ENCODE results near the gene DBF4. TPM values are rescaled to one million over a fixed set of nuclear protein-coding genes. Genes with fewer than 3 reads are reported as not detected.
"Not testable (repeated sequence)": the region's sequence is repeated elsewhere in the genome, so short reads cannot be mapped to it uniquely, and the experiment has no call there.

Gene DBF4, protein sequence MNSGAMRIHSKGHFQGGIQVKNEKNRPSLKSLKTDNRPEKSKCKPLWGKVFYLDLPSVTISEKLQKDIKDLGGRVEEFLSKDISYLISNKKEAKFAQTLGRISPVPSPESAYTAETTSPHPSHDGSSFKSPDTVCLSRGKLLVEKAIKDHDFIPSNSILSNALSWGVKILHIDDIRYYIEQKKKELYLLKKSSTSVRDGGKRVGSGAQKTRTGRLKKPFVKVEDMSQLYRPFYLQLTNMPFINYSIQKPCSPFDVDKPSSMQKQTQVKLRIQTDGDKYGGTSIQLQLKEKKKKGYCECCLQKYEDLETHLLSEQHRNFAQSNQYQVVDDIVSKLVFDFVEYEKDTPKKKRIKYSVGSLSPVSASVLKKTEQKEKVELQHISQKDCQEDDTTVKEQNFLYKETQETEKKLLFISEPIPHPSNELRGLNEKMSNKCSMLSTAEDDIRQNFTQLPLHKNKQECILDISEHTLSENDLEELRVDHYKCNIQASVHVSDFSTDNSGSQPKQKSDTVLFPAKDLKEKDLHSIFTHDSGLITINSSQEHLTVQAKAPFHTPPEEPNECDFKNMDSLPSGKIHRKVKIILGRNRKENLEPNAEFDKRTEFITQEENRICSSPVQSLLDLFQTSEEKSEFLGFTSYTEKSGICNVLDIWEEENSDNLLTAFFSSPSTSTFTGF
- 24.7 TPM for polyA plus RNA-seq (2012; ENCODE audit: low read depth, missing spikeins)

DNA sequence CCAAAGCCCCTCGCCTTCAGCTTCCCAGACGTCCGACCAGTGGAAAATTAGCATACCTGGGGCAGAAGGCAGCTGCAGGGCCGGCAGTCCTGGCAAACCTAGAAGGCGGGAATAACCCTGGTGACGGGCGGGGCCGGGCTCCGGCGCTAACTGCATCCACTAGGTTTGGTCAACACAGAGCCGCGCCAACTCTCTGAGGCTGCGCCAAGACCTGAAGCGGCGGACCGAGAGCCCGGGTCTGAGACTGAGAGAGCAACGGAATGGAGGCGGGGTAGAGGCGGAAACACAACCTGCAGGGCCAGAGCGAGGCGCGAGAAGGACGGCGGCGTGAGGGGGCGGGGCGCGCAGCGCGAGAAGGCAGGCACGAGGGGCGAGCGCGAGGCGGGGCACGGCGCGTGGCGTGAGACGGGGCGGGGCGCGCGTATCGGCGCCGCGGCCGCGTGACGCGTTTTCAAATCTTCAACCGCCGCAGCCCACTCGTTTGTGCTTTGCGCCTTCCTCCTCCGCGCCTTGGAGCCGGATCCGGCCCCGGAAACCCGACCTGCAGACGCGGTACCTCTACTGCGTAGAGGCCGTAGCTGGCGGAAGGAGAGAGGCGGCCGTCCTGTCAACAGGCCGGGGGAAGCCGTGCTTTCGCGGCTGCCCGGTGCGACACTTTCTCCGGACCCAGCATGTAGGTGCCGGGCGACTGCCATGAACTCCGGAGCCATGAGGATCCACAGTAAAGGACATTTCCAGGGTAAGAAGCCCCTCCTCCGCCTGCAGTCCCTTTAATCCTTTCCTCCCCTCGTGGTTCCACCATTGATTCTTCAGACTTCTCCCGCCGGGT, at the start of gene DBF4, which contains the start of gene SLC25A40:
Gene DBF4, plus strand, starts transcription at position 454 of the 829 bp plus-strand sequence. Its CDS starts 240 bp downstream, at position 694.
Gene SLC25A40, minus strand, starts transcription at position 321 of the 829 bp plus-strand sequence. CDS start 17,633 bp downstream, outside the sequence.
- FAIRE-seq (peak; percentile 99), DNase-seq (ENCODE audit: insufficient read length, low spot score) (peak; percentile 76)
- peak; percentile 91 for TF ChIP-seq POLR2AphosphoS5 (IDR thresholded peaks at IDR 0.05; ENCODE audit: low read depth, low read length)
- peak; percentile 80 for TF ChIP-seq TAF1 (IDR thresholded peaks at IDR 0.05; ENCODE audit: low read depth, low read length)
- peak; percentile 8 for TF ChIP-seq PAX5 (IDR thresholded peaks at IDR 0.05; ENCODE audit: insufficient read depth, low read length, severe bottlenecking)
- peak; percentile 91 for TF ChIP-seq POU2F2 (IDR thresholded peaks at IDR 0.05; ENCODE audit: low read depth, low read length)
- TF ChIP-seq POLR2A (IDR thresholded peaks at IDR 0.05; ENCODE audit: low read depth, low read length) = peak; percentile 93
- TF ChIP-seq SPI1 (IDR thresholded peaks at IDR 0.05; ENCODE audit: low read depth, low read length) = no peak

- FAIRE-seq; DNase-seq (ENCODE audit: insufficient read length, low spot score): not testable (repeated sequence)
These were observed 47.9 kb upstream of the DBF4 start for GRCh38 chr7:87828383-87828782.

- FAIRE-seq (no peak), DNase-seq (ENCODE audit: insufficient read length, low spot score) (no peak)
- TF ChIP-seq POLR2AphosphoS5 (IDR thresholded peaks at IDR 0.05; ENCODE audit: low read depth, low read length) (no peak), POLR2A (IDR thresholded peaks at IDR 0.05; ENCODE audit: low read depth, low read length) (no peak), TAF1 (IDR thresholded peaks at IDR 0.05; ENCODE audit: low read depth, low read length) (no peak), SPI1 (IDR thresholded peaks at IDR 0.05; ENCODE audit: low read depth, low read length) (no peak), PAX5 (IDR thresholded peaks at IDR 0.05; ENCODE audit: insufficient read depth, low read length, severe bottlenecking) (no peak), POU2F2 (IDR thresholded peaks at IDR 0.05; ENCODE audit: low read depth, low read length) (no peak)
These were observed 45.2 kb upstream of the DBF4 start for GRCh38 chr7:87831097-87831496.

- DNase-seq (ENCODE audit: insufficient read length, low spot score) = no peak
- FAIRE-seq = no peak
- TF ChIP-seq POLR2A (IDR thresholded peaks at IDR 0.05; ENCODE audit: low read depth, low read length) = no peak
- no peak for TF ChIP-seq PAX5 (IDR thresholded peaks at IDR 0.05; ENCODE audit: insufficient read depth, low read length, severe bottlenecking)
- no peak for TF ChIP-seq POLR2AphosphoS5 (IDR thresholded peaks at IDR 0.05; ENCODE audit: low read depth, low read length)
- no peak for TF ChIP-seq TAF1 (IDR thresholded peaks at IDR 0.05; ENCODE audit: low read depth, low read length)
- no peak for TF ChIP-seq POU2F2 (IDR thresholded peaks at IDR 0.05; ENCODE audit: low read depth, low read length)
- TF ChIP-seq SPI1 (IDR thresholded peaks at IDR 0.05; ENCODE audit: low read depth, low read length) = no peak
These were observed 43.2 kb upstream of the DBF4 start for GRCh38 chr7:87833130-87833529.

GRCh38 chr7:87837597-87837996, 38.7 kb upstream of the DBF4 start:
- TF ChIP-seq POLR2A (IDR thresholded peaks at IDR 0.05; ENCODE audit: low read depth, low read length) = no peak
- no peak for TF ChIP-seq SPI1 (IDR thresholded peaks at IDR 0.05; ENCODE audit: low read depth, low read length)
- no peak for TF ChIP-seq TAF1 (IDR thresholded peaks at IDR 0.05; ENCODE audit: low read depth, low read length)
- TF ChIP-seq POLR2AphosphoS5 (IDR thresholded peaks at IDR 0.05; ENCODE audit: low read depth, low read length) = no peak
- TF ChIP-seq POU2F2 (IDR thresholded peaks at IDR 0.05; ENCODE audit: low read depth, low read length) = no peak
- TF ChIP-seq PAX5 (IDR thresholded peaks at IDR 0.05; ENCODE audit: insufficient read depth, low read length, severe bottlenecking) = no peak
- FAIRE-seq (no peak), DNase-seq (ENCODE audit: insufficient read length, low spot score) (no peak)

DNA sequence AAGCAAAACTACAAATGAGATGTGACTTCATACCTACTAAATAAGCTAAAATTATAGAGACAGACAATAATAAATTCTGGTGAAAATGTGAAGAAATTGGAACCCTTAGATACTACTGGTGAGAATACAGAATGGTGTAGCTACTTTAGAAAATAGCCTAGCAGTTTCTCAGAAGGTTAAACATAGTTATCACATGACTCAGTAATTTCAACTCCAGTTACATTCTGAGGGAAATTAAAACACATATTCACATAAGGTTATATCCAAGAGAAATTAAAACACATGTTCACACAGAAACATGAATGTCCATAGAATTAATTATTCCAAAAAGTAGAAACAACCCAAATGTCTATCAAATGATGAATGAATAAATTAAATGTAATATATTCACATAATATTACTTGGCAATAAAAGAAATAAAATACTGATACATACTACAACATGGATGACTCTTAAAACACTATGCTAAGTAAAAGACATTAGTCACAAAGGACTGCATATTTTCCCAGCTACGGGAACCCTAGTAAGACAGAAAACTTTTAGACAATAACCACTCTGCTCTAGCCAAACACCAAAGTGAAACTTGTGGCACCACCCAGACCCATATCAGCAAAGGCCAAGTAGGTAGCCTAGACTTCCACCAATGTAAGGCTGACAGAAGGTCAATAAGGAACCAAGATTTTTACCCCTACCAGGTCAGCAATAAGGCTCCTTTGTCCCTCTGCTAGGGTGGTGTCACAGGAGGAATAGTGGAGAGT, 25.3 kb upstream of the DBF4 start:
- TF ChIP-seq POU2F2 (IDR thresholded peaks at IDR 0.05; ENCODE audit: low read depth, low read length) = no peak
- no peak for TF ChIP-seq PAX5 (IDR thresholded peaks at IDR 0.05; ENCODE audit: insufficient read depth, low read length, severe bottlenecking)
- TF ChIP-seq TAF1 (IDR thresholded peaks at IDR 0.05; ENCODE audit: low read depth, low read length) = no peak
- no peak for TF ChIP-seq POLR2AphosphoS5 (IDR thresholded peaks at IDR 0.05; ENCODE audit: low read depth, low read length)
- TF ChIP-seq POLR2A (IDR thresholded peaks at IDR 0.05; ENCODE audit: low read depth, low read length) = no peak
- TF ChIP-seq SPI1 (IDR thresholded peaks at IDR 0.05; ENCODE audit: low read depth, low read length) = no peak
- no peak for DNase-seq (ENCODE audit: insufficient read length, low spot score)
- peak; percentile 82 for FAIRE-seq

- DNase-seq (ENCODE audit: insufficient read length, low spot score) (no peak), FAIRE-seq (no peak)
These were observed 24.0 kb upstream of the DBF4 start for GRCh38 chr7:87852306-87852705.

GRCh38 chr7:87853237-87853864, 22.9 kb upstream of the DBF4 start:
- FAIRE-seq (peak; percentile 66), DNase-seq (ENCODE audit: insufficient read length, low spot score) (no peak)
- TF ChIP-seq SPI1 (IDR thresholded peaks at IDR 0.05; ENCODE audit: low read depth, low read length) = no peak
- no peak for TF ChIP-seq PAX5 (IDR thresholded peaks at IDR 0.05; ENCODE audit: insufficient read depth, low read length, severe bottlenecking)
- TF ChIP-seq TAF1 (IDR thresholded peaks at IDR 0.05; ENCODE audit: low read depth, low read length) = no peak
- no peak for TF ChIP-seq POU2F2 (IDR thresholded peaks at IDR 0.05; ENCODE audit: low read depth, low read length)

More at GRCh38 chr7:87852306-87852705, 24.0 kb upstream of the DBF4 start:
- TF ChIP-seq POU2F2 (IDR thresholded peaks at IDR 0.05; ENCODE audit: low read depth, low read length) = no peak
- TF ChIP-seq SPI1 (IDR thresholded peaks at IDR 0.05; ENCODE audit: low read depth, low read length) = no peak
- TF ChIP-seq PAX5 (IDR thresholded peaks at IDR 0.05; ENCODE audit: insufficient read depth, low read length, severe bottlenecking) = no peak
- no peak for TF ChIP-seq POLR2AphosphoS5 (IDR thresholded peaks at IDR 0.05; ENCODE audit: low read depth, low read length)
- TF ChIP-seq POLR2A (IDR thresholded peaks at IDR 0.05; ENCODE audit: low read depth, low read length) = no peak
